CD1c-positive myeloid dendritic cell (primary cell): ENCODE measurements around the gene PLB1.

Experiments
- DNase-seq: peaks from one replicate; pipeline ENCODE4 v3.0.0-alpha.2; 2016; ENCODE audit errors: extremely low spot score

PLB1 gene

DNA sequence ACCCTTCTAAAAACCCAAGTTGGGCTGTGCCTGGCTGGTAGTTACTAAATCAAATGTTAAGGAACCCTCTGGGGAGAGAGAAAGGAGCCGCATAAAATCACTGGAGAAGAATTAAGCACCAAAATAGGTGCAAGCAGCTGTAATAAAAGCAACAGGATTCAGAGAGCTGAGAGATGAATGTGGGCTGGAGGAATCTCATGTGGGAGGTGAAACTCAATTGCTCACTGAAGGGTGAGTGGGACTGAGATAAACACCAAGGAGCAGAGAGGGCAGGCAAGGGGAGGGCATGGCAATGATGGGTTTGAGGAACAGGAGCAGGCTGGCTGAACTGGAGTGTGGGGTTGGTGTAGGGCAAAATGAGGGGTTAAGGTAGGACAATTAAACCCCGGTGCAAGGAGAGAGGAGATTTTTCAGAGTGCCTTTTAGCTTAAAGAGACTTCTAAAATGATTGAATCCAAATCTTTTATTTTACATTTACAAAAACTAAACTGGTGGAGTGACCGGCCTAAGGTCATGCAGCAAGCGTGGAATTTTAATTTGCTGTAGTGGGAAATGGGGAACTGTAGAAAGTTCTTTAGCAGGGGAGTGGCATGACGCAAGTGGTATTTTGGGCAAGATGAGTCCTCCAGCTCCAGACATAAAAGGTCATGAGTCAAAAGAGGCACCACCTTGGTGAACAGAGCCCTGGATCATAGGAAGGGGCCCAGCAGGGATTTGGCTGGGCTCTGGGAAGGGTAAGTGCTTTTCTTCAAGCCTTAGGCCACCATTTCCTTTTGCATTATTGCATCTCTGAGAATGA is 10.5 kb downstream of the PLB1 start:
- peak; percentile 61 for DNase-seq

DNA sequence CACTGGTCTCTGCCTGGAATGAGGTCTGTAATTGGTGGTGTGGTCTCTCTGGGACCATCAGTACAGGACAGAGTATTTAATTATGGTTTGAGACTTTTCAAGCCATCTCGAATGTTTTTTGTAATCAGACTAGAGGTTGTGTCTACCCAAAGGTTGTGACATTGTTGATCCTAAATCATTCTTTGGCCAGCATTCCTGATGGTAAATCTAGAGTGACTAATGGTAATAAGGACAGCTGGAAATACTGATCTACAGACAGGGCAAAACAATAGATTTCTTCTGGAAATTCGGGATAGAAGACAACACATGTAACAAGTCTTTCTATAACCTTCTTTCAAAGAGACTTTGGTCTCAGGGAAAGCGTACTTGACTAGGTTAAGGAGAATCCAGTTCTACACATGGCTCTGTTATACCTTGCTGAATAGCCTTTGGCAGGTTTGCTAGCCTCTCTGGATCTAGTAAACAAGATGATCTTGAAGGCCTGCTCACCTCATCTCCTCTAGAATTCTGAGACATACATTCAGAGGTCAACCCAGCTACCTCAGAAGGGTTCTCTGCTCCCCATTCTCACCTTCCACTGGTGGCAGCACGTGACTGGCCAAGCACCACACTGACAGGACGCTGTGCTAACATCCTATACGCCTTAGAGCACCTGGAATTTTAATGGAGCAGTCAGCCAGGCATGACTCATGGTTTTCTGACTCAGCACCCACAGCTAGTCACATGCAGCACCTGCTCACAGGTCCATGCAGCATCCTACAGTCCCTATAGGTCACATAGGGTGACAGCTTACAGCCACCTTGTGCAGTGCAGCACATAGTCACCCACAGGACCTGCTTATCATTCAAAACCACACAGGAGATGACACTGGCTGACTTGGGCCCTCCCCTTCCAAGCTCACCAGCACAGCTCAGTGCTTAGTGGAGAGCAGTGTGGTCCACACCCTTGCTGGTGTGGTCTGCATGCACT is 12.2 kb downstream of the PLB1 start:
- DNase-seq = no peak

DNA sequence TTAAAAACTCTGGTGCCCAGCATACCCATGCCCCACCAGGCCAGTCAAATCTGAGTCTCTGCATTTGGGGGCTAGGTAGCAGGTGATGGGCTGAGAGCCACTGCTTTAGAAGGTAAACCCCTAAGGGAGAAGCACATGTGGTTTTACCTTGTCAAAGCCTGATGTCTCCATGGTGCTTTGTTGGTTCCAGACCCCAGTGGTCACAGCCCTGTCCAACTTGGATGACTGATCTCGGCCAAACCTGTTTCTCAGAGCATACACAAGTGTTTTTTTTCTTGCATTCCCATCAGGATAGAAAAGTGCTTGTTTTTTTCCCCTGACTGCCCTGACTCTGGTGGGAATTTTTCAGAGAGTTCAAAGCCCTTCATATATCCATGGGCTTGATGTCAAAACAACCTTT is 13.5 kb downstream of the PLB1 start:
- DNase-seq = no peak

DNA sequence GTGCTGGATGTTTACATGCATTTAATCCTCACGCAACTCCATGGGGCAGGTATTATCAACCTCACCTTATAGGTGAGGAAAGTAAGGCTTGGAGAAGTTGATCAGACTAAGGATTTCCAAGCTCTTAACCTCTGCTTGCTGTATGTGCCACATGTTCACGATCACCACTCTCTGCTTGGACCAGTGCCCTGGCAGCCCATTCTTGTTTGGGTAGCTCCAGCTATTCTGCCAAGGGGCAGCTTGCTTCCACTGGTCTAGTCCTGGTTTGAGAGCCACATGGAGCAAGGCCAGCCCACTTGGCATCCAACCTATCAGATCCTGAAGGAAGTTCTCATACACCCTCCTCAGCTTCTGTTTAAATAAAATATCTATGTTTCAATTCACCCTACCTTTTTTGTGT is 14.3 kb downstream of the PLB1 start:
- DNase-seq = no peak

DNA sequence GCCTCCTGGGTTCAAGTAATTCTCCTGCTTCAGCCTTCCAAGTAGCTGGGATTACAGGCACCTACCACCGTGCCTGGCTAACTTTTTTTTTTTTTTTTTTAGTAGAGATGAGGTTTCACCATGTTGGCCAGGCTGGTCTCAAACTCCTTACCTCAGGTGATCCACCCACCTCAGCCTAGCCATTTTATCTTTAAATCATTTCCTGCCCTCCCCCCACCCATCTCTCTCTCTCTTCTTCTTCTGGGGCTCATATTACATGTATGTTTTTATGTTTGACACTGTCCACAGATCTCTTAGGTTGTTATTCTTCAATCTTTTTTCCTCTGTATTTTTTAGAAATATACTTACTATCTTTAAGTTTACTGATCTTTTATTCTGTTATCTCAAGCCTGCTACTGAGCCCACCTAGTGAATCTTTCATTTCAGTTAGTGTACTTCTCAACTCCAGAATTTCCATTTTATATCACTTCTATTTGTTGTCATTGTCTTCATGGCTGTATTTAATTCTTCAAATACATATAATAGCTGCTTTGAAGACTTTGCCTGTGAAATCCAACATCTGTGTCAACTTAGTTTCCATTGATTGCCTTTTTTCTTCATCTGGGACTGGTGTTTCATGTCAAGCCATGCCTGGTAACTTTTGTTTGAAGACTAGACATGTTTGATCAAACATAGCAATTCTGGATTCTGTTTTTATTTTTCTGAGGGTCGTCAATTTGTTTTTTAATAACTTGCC is 16.2 kb downstream of the PLB1 start:
- no peak for DNase-seq

DNA sequence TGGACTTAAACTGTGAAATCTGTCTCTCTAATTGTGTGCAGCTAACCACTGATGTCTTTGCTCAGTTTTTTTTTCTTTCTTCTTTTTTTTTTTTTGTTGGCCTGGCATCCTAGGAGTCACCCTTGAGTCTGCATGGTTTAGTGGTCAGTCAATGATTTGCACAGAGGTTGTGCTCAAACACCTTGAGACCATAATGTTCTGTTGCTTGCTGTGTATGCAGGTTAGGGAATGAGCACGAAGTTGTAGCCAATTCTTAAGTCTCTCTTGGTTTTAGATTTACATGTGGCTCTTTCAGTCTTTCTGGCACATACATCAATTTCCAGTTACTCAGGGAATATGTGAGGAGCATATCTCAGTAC is 16.7 kb downstream of the PLB1 start:
- DNase-seq = no peak

DNA sequence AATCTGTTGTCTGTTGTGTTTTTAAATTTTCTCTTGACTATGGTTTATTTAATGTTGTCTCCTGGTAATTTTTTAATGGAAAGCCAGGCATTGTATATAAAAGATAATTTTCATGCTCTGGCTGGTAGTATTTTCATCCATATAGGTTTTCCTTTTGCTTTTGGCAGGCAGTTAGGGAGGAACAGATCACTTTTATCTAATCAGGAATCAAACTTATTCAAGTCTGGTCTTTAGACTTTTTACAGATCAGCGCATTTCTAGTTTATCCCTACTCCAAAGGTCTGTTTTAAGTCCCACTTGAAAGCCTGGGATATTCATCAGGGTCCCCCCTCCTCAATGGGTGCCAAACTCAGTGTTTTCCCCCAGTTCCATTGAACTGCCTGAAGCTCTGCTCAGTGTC is 17.2 kb downstream of the PLB1 start:
- no peak for DNase-seq

DNA sequence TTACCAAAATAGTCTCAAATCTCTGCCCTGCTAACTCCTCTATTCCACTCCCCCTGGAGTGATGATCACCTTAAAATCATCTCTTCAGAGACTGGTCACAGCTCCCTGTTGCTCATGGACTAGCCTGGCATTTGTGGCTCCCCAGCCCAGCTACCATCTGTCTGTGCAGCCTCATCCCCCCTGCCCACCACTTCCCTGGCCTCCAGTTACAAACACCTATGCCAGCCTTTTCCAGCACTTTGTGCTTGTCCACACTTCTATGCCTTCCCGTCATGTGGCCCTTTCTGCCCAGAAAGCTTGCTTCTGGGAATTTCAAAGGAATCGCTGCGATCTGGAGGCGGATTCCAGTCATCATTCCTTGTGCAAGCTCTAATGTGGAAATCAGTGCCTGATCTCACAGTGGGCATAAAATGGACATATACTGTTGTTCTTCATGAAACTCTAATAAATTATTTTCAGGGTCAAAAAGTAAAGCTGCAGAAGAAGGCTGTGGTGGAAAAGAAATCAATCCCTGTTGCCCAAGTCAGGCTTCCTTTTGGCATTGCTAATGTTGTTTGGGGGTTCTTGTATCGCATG is 19.4 kb downstream of the PLB1 start:
- no peak for DNase-seq

DNA sequence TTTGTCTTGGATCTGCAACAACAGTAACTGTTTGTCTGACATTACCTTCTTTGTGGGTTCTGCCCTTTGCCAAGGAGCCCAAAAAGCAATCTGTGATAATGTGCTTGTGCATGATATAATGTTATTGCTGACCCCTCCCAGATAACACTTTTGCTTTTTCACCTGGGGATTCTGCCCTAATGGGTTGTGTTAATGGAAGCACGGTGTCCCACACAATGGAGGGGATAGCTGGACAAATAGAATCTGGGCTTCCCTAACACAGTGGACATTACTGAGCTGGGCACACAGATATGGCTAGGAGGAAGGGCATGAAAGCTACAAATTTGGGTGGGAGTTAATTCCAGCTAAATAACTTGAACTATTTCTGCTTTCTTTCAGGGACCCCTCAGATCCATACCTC is 20.6 kb downstream of the PLB1 start:
- no peak for DNase-seq

DNA sequence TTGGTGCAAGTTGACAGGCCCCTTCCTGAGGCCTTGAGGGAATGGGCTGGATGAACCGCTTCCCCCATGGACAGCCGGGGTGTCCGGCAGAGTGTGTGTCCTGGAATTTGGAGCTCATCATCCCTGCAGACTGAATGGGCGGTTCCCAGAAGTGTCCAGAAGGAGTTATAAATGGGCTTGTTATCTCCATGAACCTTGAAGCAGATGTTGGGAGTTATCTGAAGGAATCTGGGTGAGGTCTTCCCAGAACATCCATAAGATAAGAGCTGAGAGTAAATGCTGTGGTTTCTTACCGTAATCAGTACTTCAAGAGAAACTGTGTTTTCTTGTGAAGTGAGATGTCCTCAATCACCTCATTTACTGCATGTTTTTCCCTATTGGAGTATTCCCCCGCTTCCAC is 21.1 kb downstream of the PLB1 start:
- DNase-seq = no peak

DNA sequence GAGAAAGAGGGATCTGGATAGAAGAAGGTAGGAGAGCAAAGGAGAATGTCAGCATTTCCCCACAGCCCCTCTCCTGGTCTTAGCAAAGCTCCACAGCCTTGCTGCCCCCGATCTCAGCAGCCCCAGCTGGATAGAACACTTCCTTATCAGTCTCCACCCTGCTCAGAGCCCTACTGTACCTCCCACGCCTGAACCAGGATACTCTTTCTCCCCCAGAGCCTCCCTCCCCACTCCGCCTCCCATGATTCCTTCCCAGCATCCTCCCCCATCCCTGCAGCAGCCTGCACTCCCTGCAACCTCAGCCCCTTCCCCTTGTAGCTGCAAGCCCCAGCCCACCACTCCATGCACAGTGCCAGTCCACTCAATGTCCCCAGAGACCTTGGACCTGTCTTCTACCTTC is 25.8 kb downstream of the PLB1 start:
- no peak for DNase-seq

DNA sequence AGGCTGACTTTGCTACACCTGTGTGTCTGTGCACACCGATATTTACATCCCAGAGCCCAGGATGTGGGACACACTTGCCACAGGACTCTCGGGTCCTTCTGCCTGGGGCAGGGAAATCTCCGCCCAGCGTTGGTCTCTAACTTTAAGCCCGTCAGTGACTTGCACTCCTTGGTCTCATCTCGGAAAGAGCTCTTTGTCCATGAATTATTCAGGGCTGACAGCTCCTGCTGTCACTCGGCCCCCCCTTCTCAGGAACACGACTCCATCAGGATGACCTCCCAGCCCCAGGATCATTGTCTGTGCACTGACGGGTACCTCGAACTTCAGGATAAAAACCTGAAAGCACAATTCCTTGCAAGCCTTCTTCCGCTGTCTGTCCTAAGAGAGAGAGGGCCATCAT is 26.6 kb downstream of the PLB1 start:
- DNase-seq = no peak

DNA sequence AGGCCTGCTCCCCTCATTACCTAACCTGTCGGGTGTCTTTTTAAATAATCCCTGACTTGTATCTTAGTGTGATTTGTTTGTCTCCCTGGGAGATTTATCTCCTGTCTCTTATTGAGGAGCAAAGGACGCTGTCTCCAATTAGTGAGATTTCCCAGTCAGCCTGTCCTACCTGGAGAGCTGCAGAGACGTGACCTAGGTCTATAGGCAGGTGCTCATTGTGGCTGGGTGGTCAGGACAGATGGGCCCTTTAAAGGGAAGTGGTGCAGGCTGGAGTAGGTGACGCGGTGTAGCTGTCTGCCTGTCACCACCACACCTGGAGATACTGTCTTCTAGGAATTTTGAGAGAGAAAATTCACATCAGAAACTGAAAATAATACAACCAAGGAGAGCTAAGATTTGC is 28.0 kb downstream of the PLB1 start:
- DNase-seq = no peak

DNA sequence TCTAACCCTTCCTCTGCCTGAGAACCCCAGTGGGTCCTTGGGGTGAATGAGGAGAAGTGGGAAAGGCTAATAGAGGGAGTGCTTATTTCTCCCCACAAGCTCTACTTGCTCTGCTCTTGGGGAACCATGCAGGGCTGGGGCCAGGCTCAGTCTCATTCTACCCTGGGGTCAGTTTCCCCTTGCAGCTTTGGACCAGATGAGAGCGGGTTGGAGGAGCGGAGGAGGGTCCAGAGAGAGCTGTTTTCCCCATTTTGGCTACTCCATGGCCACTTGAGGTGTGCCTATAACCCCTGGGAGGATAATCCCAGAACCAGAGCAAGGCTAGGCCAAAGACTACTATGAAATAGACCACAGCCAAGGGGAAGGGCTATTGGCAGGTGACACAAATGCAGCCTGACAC is 29.6 kb downstream of the PLB1 start:
- no peak for DNase-seq

DNA sequence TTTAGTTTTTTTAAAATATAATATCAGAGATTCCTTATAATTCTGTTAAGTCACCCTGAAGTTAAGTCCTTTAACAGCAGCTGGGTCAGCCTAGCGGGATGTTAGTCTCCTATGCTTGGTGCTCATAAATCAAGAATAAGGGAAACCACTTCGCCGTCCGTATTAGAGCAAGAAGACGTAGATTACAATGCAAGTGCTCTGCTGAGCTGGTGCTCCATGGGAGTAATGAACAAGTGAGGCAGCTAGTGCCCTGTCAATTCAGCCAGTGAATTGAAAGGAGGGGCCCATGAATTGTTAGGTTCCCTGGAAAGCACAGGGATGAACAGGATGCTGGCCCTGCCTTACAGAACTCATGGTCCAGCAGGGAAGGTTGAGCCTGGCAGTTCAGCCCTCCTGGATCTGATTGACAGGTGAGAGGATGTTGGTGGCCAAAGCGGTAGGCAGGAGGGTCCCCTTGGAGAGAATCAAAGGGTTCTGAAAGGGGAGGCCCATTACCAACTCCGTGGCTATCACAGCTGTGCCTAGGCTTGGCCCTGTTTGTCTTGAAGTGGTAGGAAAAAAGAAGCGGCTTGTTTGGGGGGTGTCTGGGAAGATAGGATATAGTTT is 30.8 kb downstream of the PLB1 start:
- no peak for DNase-seq

DNA sequence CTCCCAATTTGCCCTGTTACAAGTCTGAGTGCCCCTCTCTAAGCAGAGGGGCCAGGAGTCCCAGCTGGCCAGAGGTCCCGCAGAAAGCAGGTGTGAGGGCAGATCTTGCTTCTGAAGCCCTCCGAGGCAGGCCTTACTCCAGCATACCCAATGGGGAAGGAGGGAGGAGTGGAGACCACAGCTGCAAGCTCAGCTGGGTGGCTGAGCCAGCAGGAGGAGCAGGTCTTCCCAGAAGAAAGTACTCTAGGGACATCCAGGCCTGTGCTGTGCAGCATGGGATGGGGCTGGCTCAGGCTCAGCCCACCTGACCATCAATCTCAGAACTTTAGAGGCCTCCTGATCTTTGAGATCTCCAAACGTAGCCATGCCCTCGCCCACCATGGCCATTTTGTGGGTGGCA is 31.3 kb downstream of the PLB1 start:
- no peak for DNase-seq

DNA sequence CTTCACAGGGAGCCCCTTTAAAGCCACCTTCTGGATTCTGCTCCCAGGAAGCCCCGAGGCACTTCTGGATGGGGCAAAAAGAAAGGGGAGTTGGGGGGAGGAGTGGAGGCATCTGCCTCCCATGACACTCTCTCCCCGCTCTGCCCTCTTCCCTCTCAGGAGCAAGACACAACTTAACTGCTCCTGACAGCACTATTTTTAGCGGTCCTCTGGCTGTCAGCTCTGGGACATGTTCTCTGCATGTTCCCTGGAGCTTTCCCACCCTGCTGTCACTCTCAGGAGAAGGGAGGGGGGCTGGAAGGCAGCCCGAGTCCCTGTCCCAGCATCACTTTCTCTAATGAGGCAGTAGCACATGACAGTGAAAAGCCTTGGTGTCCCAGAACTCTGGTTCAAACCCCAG is 32.3 kb downstream of the PLB1 start:
- DNase-seq = no peak

DNA sequence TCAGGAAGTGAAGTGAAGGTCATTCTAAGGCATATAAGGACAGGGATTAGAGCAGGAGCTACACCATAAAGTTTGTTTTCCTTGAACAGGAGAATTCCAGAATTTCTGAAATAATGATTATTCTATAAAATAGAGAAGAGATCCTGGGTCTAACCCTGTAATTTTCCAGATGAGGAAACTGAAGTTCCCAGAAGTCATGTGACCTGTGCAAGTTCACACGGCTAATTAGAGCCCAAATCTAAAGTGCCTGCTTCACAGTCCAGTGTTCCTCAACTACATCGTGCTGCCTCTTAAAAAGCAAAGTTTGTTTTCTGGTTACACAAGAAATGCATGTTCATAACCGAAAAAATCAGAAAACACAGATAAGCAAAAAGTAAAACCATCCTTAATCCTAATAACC is 34.9 kb downstream of the PLB1 start:
- DNase-seq = no peak

DNA sequence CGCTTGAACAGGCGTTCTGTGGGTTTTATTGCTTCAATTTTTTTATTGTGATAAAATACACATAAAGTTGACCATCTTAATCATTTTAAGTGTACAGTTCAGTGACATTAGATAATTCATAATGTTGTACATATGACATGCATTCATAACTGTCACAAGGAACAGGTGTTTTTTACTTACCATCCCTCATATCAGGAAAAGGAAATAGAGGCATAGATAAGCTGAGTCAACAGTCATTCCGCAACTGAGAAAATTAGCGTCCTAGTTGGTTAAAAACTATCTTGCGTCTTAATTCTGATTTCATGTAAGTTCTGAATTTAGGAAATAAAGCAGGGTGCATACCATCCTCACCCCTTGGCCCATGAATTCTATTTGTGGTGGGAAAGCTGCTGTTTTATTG is 36.5 kb downstream of the PLB1 start:
- DNase-seq = no peak

DNA sequence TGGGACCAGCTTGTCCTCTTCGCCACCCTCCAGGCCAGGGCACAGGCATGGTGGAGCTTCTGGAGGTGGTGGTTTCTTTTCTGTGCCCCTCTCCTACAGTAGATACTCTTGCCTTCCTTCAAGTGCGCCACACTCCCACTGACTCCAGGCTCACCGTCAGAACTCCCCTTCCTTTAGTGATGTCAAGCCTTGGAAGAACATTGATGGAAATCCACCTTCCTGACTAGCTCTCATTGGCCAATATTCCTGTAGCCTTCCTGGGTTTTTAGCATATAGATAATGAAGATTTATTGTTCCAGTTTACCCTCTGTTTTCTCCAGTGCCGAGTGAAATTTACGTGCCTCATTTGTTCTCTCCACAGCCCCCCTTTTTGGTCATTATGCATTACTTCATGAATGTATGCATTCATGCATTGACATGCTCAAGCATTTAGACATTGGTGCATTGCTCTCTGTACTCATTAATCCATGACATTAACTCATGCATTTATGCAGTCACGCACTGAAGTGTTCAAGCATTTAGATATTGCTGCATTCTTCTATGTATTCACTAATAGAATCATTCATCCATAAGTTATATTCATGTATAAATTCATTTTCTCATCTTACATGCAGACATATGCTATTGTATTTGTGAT is 37.3 kb downstream of the PLB1 start:
- no peak for DNase-seq

DNA sequence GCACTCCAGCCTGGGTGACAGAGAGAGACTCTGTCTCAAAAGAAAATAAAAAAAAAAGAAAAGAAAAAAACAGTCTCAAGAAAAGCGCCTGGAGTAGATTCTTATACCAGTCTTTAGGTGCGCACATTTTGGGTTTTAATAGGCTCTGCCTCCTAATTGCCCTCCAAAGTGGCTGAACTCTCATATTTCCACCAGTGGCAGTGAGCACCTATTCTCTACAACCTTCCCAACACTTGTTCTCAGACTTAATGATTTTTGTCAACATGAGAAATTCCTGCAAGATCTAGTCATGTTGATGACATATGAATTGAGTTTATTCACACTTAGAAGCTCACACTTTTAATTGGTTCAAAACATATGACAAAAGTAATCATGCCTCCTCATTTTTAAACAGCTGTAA is 39.0 kb downstream of the PLB1 start:
- DNase-seq = no peak
